ENCODE measurements around the gene PRR16. TPM values are rescaled to one million over a fixed set of nuclear protein-coding genes. Genes with fewer than 3 reads are reported as not detected.

The PRR16 gene
- total RNA-seq, 1 donor from 2014 or later = 0.29 TPM

DNA sequence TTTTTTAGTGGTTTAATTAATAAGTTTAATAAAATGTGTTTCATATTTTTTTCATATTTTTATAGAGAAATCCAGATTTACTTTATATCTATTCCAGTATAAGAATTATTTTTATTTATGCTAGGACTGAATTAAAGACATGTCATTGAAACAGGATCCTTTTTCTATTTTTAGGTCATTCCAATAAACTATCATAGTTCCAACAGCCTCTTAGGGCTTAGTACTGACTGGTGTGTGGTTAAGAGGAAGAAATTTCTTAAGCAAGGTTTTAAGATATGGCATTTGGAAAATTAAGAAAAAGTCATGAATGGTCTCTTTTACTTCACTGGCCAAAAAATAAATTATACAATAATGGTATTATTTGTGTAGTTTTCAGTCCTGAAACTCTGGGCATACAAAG, 31.2 kb upstream of the PRR16 start:
- ChIA-PET CTCF (no interaction called here), POLR2A (no interaction called here)
- Mint-ChIP-seq H3K4me1 (no peaks in the 10 kb centered on the region), H3K9me3 (peaks cover 10% of the 10 kb centered on the region), H3K27ac (no peak overlapping the region), H3K4me3 (no peak overlapping the region), H3K36me3 (ENCODE audit: low read depth) (no peaks in the 10 kb centered on the region), H3K27me3 (no peaks in the 10 kb centered on the region)
- intact Hi-C loops (cut with micrococcal nuclease) = no loop called here
- no peak for ATAC-seq (ENCODE audit: low read depth)
- DNase-seq = no peak
- no peak for TF ChIP-seq CTCF (IDR thresholded peaks at IDR 0.05)

DNA sequence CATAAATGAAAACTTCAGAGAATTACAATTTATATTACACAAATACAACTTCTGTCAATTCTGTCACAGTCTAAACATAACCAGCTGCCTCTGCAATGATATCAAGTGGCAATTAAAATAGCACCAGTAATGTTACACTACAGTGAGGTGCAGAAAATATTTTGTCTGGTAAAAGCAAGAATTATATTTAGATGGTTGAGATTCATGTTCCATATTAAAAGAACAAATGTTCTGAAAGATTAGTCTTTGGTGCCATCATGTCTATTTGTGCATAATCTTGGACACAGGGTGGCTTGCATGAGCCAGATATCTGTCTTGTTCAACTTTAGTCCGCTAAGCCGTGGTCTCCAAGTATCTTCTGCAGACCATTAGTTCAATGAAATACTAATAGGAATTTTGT, 29.0 kb upstream of the PRR16 start:
- no peaks in the 10 kb centered on the region for H3K4me1 Mint-ChIP-seq
- H3K4me3 Mint-ChIP-seq = no peak overlapping the region
- no peak for TF ChIP-seq CTCF (IDR thresholded peaks at IDR 0.05)
- intact Hi-C loops (cut with micrococcal nuclease) = no loop called here
- H3K27ac Mint-ChIP-seq = no peak overlapping the region
- ATAC-seq (ENCODE audit: low read depth) = no peak
- peaks cover 6% of the 10 kb centered on the region for H3K9me3 Mint-ChIP-seq
- POLR2A ChIA-PET = no interaction called here
- no peaks in the 10 kb centered on the region for H3K27me3 Mint-ChIP-seq
- no peaks in the 10 kb centered on the region for H3K36me3 Mint-ChIP-seq (ENCODE audit: low read depth)
- CTCF ChIA-PET = no interaction called here
- DNase-seq = no peak

DNA sequence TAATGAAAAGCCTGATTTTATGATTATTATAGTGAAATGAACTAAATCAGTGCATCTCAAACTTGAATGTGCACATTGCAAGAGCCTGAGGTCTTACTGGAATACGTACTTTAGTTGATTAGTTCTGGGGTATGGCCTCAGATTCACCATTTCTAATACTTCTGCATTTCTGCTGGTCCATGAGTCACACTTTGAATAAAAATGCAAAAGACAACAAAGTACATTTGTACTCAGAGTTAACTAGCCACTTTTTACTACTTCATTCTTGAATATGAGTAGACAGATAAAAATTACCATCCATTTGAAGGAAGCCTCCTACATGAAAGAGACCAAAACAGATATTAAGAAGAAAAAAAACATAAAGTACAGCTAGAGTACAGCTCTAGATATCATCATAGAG, 27.1 kb upstream of the PRR16 start:
- TF ChIP-seq CTCF (IDR thresholded peaks at IDR 0.05) = no peak
- Mint-ChIP-seq H3K4me3 (no peak overlapping the region), H3K4me1 (no peaks in the 10 kb centered on the region), H3K36me3 (ENCODE audit: low read depth) (no peaks in the 10 kb centered on the region), H3K9me3 (no peaks in the 10 kb centered on the region), H3K27me3 (no peaks in the 10 kb centered on the region), H3K27ac (no peak overlapping the region)
- ATAC-seq (ENCODE audit: low read depth) (no peak), DNase-seq (no peak)
- ChIA-PET POLR2A (no interaction called here), CTCF (no interaction called here)
- intact Hi-C loops (cut with micrococcal nuclease) = no loop called here

DNA sequence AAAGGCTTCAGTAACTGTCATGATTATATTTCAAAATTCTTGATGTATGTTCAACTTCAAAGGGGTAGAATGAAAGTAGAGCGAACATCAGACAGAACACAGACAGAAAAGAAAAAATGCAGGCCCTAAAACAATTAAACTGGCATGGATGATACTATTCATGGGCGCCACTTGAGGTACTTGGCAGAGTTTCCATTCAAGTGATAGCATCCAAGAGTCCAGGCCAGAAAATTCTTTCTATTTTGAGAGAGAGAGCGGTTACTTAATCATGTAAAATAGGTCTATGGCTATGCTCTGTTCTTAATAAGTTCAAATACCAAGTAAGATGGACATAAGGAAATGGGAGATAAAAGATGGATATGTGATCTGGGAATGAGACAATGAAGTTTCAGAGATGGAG, 21.4 kb upstream of the PRR16 start:
- no peak for TF ChIP-seq CTCF (IDR thresholded peaks at IDR 0.05)
- no peak overlapping the region for H3K27ac Mint-ChIP-seq
- H3K36me3 Mint-ChIP-seq (ENCODE audit: low read depth) = no peaks in the 10 kb centered on the region
- ChIA-PET CTCF (no interaction called here), POLR2A (no interaction called here)
- DNase-seq (no peak), ATAC-seq (ENCODE audit: low read depth) (no peak)
- H3K4me1 Mint-ChIP-seq = no peaks in the 10 kb centered on the region
- intact Hi-C loops (cut with micrococcal nuclease) = no loop called here
- H3K9me3 Mint-ChIP-seq = no peaks in the 10 kb centered on the region
- no peaks in the 10 kb centered on the region for H3K27me3 Mint-ChIP-seq
- H3K4me3 Mint-ChIP-seq = no peak overlapping the region

DNA sequence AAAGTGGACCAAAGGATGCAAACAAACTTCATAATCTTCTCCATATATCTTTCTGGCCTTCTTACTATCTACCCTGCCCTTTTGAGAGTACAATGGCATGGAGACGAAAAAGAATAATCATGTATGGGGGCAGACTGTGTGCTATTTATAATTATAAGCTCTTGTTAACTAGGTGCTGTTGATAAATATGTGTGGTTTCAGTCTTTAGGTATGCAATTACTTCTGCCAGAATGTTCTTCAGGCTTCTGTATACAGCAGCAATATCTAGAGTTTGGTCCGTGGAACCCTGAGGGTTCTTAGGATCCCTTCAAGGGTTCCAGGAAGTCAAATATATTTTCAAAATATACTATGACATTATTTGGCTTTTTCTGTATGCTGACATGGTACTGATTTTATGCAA, 20.5 kb upstream of the PRR16 start:
- intact Hi-C loops (cut with micrococcal nuclease) = no loop called here
- ChIA-PET CTCF (no interaction called here), POLR2A (no interaction called here)
- Mint-ChIP-seq H3K27ac (no peak overlapping the region), H3K4me3 (no peak overlapping the region), H3K27me3 (no peaks in the 10 kb centered on the region), H3K9me3 (no peaks in the 10 kb centered on the region), H3K4me1 (no peaks in the 10 kb centered on the region), H3K36me3 (ENCODE audit: low read depth) (no peaks in the 10 kb centered on the region)
- TF ChIP-seq CTCF (IDR thresholded peaks at IDR 0.05) = no peak
- DNase-seq (no peak), ATAC-seq (ENCODE audit: low read depth) (no peak)
